ENCODE measurements around the gene CHRDL2.

The CHRDL2 gene

DNA sequence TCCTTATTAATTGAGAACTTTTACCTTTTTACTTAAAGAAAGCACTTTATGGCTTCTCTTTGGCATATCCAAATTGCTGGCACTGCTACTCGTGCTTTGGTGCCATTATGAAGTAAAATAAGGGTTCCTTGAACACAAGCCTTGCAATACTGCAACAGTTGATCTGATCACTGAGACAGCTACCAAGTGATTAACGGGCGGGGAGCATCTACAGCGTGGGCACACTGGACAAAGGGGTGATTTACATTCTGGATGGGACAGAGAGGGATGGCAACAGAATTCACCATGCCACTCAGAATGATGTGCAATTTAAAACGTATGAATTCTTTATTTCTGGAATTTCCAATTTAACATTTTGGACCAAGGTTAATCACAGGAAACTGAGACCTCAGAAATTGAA lies 7.7 kb downstream of the CHRDL2 start:
- Histone ChIP-seq H3K4me1 (ENCODE audit: control insufficient read depth in 1 of 2, insufficient read depth in 2 of 2, low read length in 2 of 2) (no peaks in the 10 kb centered on the region), H3K9me3 (ENCODE audit: insufficient read depth, low read depth, low read length) (no peaks in the 10 kb centered on the region), H2AFZ (ENCODE audit: insufficient read depth, low read length, poor library complexity) (no peak overlapping the region), H3K36me3 (ENCODE audit: control insufficient read depth in 1 of 2, insufficient read depth in 2 of 2, low read length in 2 of 2) (no peaks in the 10 kb centered on the region), H4K91ac (ENCODE audit: low read depth, low read length) (no peak overlapping the region), H3K4ac (ENCODE audit: low read depth, low read length) (no peak overlapping the region), H3K14ac (ENCODE audit: low read length) (no peak overlapping the region), H3K79me1 (ENCODE audit: low read length) (no peaks in the 10 kb centered on the region), H2AK5ac (ENCODE audit: low read length) (no peak overlapping the region), H3K23ac (ENCODE audit: low read length) (no peak overlapping the region), H3K18ac (ENCODE audit: low read length) (no peak overlapping the region), H3K79me2 (ENCODE audit: control insufficient read depth, insufficient read depth, low read length, poor library complexity) (no peaks in the 10 kb centered on the region), H3K4me2 (ENCODE audit: low read length) (no peak overlapping the region), H2BK5ac (ENCODE audit: low read depth, low read length, poor library complexity) (no peak overlapping the region), H2BK12ac (ENCODE audit: low read length) (no peak overlapping the region), H2BK120ac (ENCODE audit: insufficient read depth, low read length, poor library complexity) (no peak overlapping the region), H3K27me3 (ENCODE audit: insufficient read depth, low read length) (no peaks in the 10 kb centered on the region), H3K9ac (ENCODE audit: low read length) (no peak overlapping the region), H3K27ac (ENCODE audit: low read depth, low read length) (no peak overlapping the region), H4K8ac (ENCODE audit: low read depth, low read length) (no peak overlapping the region), H4K12ac (ENCODE audit: low read depth, low read length) (no peak overlapping the region), H3K4me3 (ENCODE audit: low read depth, low read length) (no peak overlapping the region)
- WGBS (ENCODE audit: extremely low coverage, insufficient coverage, insufficient read length): no CpG with 5 or more reads among the region's 5 CpGs
- DNase-seq: no peak

DNA sequence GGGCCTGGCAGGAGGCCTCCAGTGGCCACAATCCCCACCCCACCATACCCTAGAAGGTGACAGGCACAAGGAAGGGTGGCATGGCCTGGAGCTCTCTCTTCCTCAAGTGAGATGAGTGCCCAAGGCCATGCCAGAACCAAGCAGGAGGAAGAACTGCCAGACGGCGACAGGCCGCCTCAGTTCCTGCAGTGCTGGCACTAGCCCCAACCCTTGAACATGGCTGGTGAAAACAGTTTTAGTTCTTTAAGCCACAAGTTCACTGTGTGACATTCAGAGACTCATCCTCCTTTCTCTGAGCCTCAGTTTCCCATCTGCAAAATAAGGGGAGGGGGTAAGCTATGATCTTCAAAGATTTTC lies 9.8 kb downstream of the CHRDL2 start:
- Histone ChIP-seq H3K23ac (ENCODE audit: low read length) (no peak overlapping the region), H3K79me2 (ENCODE audit: control insufficient read depth, insufficient read depth, low read length, poor library complexity) (no peaks in the 10 kb centered on the region), H4K91ac (ENCODE audit: low read depth, low read length) (no peak overlapping the region), H3K4me3 (ENCODE audit: low read depth, low read length) (no peak overlapping the region), H3K4me1 (ENCODE audit: control insufficient read depth in 1 of 2, insufficient read depth in 2 of 2, low read length in 2 of 2) (no peaks in the 10 kb centered on the region), H2AK5ac (ENCODE audit: low read length) (no peak overlapping the region), H3K18ac (ENCODE audit: low read length) (no peak overlapping the region), H4K8ac (ENCODE audit: low read depth, low read length) (no peak overlapping the region), H3K79me1 (ENCODE audit: low read length) (no peaks in the 10 kb centered on the region), H3K36me3 (ENCODE audit: control insufficient read depth in 1 of 2, insufficient read depth in 2 of 2, low read length in 2 of 2) (no peaks in the 10 kb centered on the region), H2BK5ac (ENCODE audit: low read depth, low read length, poor library complexity) (no peak overlapping the region), H3K9me3 (ENCODE audit: insufficient read depth, low read depth, low read length) (no peaks in the 10 kb centered on the region), H3K14ac (ENCODE audit: low read length) (no peak overlapping the region), H3K27ac (ENCODE audit: low read depth, low read length) (no peak overlapping the region), H2BK120ac (ENCODE audit: insufficient read depth, low read length, poor library complexity) (no peak overlapping the region), H3K4me2 (ENCODE audit: low read length) (no peak overlapping the region), H3K27me3 (ENCODE audit: insufficient read depth, low read length) (no peaks in the 10 kb centered on the region), H3K4ac (ENCODE audit: low read depth, low read length) (no peak overlapping the region), H2BK12ac (ENCODE audit: low read length) (no peak overlapping the region), H4K12ac (ENCODE audit: low read depth, low read length) (no peak overlapping the region), H3K9ac (ENCODE audit: low read length) (no peak overlapping the region), H2AFZ (ENCODE audit: insufficient read depth, low read length, poor library complexity) (no peak overlapping the region)
- WGBS (ENCODE audit: extremely low coverage, insufficient coverage, insufficient read length): no CpG with 5 or more reads among the region's 3 CpGs
- DNase-seq: no peak

DNA sequence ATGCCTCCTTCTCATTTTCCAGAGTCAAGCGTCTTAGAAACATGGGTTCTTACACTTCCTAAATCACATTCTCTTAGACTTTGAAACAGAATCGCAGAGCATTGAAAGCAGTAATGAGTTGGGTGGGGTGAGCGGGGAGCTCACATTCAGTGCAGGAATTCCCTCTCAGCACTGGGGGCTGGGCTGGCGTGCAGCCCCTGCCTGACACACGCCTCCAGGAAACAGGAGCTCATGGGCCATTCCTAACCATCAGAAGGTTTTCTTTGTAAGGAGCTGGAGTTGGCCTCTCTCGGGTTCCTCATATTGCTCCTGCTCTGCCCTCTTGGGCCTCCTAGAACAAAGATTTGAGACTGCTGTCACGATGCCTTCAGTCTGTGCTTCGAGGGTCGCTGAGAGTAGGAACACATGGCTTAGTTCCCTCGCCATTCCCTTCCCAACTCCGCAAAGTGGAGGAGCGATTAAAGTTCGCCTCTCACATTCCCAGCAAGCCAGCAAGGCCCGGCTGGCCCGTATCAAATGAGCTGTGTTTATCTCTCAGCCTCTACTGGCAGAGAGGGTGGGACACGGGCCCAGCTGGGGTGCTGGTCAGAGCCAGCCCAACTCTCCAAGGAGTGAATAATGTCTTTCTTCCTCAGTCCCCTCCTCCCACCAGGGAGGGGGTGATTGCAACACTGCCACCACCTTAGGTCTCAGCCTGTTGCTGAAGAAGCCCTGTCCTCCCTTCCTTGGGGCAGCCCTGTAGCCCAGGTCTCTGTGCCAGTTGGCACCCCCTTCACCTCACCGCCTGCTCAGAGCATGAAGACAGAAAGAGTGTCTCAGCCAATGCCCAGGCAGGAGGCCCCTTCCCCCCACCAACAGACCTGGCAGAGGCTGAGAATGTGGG lies 10.4 kb downstream of the CHRDL2 start:
- no peak overlapping the region for H3K4me2 ChIP-seq (ENCODE audit: low read length)
- H3K14ac ChIP-seq (ENCODE audit: low read length): no peak overlapping the region
- H4K8ac ChIP-seq (ENCODE audit: low read depth, low read length): no peak overlapping the region
- no peaks in the 10 kb centered on the region for H3K4me1 ChIP-seq (ENCODE audit: control insufficient read depth in 1 of 2, insufficient read depth in 2 of 2, low read length in 2 of 2)
- no peaks in the 10 kb centered on the region for H3K27me3 ChIP-seq (ENCODE audit: insufficient read depth, low read length)
- H3K79me1 ChIP-seq (ENCODE audit: low read length): no peaks in the 10 kb centered on the region
- peak; percentile 51 to 55 for DNase-seq
- H3K27ac ChIP-seq (ENCODE audit: low read depth, low read length): no peak overlapping the region
- no peak overlapping the region for H3K23ac ChIP-seq (ENCODE audit: low read length)
- no peak overlapping the region for H2AFZ ChIP-seq (ENCODE audit: insufficient read depth, low read length, poor library complexity)
- H3K18ac ChIP-seq (ENCODE audit: low read length): no peak overlapping the region
- no peak overlapping the region for H3K9ac ChIP-seq (ENCODE audit: low read length)
- no peak overlapping the region for H2AK5ac ChIP-seq (ENCODE audit: low read length)
- H3K36me3 ChIP-seq (ENCODE audit: control insufficient read depth in 1 of 2, insufficient read depth in 2 of 2, low read length in 2 of 2): no peaks in the 10 kb centered on the region
- whole genome bisulfite sequencing (ENCODE audit: extremely low coverage, insufficient coverage, insufficient read length): no CpG with 5 or more reads among the region's 17 CpGs
- no peak overlapping the region for H4K91ac ChIP-seq (ENCODE audit: low read depth, low read length)
- H4K12ac ChIP-seq (ENCODE audit: low read depth, low read length): no peak overlapping the region
- no peak overlapping the region for H2BK120ac ChIP-seq (ENCODE audit: insufficient read depth, low read length, poor library complexity)
- H2BK5ac ChIP-seq (ENCODE audit: low read depth, low read length, poor library complexity): no peak overlapping the region
- no peaks in the 10 kb centered on the region for H3K79me2 ChIP-seq (ENCODE audit: control insufficient read depth, insufficient read depth, low read length, poor library complexity)
- no peak overlapping the region for H2BK12ac ChIP-seq (ENCODE audit: low read length)
- no peak overlapping the region for H3K4me3 ChIP-seq (ENCODE audit: low read depth, low read length)
- no peaks in the 10 kb centered on the region for H3K9me3 ChIP-seq (ENCODE audit: insufficient read depth, low read depth, low read length)
- no peak overlapping the region for H3K4ac ChIP-seq (ENCODE audit: low read depth, low read length)

DNA sequence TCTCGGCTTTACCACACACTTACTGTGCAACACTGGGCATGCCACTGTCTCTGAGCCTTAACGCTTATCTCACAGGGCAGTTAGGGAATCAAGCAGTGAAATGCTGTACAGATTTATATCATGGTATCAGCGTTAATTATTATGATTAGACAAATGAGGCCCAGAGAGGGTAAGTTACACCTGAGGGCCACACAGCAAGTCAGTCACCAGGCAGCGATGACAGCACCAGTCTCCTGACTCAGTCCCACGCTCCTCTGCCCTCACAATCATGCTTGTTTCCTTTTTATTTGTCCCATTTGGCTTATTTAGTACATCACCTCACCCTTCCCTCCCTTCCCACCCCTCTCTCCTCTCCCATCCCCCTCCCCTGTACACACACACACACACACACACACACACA lies 12.2 kb downstream of the CHRDL2 start:
- no CpG with 5 or more reads among the region's 5 CpGs for WGBS (ENCODE audit: extremely low coverage, insufficient coverage, insufficient read length)
- no peaks in the 10 kb centered on the region for H3K9me3 ChIP-seq (ENCODE audit: insufficient read depth, low read depth, low read length)
- no peak overlapping the region for H2BK12ac ChIP-seq (ENCODE audit: low read length)
- H3K4me3 ChIP-seq (ENCODE audit: low read depth, low read length): no peak overlapping the region
- H4K91ac ChIP-seq (ENCODE audit: low read depth, low read length): no peak overlapping the region
- no peak for DNase-seq
- H3K14ac ChIP-seq (ENCODE audit: low read length): no peak overlapping the region
- H3K23ac ChIP-seq (ENCODE audit: low read length): no peak overlapping the region
- no peak overlapping the region for H2BK5ac ChIP-seq (ENCODE audit: low read depth, low read length, poor library complexity)
- H3K27me3 ChIP-seq (ENCODE audit: insufficient read depth, low read length): no peaks in the 10 kb centered on the region
- H3K79me1 ChIP-seq (ENCODE audit: low read length): no peaks in the 10 kb centered on the region
- H4K8ac ChIP-seq (ENCODE audit: low read depth, low read length): no peak overlapping the region
- H3K27ac ChIP-seq (ENCODE audit: low read depth, low read length): no peak overlapping the region
- no peak overlapping the region for H2AK5ac ChIP-seq (ENCODE audit: low read length)
- H3K4me1 ChIP-seq (ENCODE audit: control insufficient read depth in 1 of 2, insufficient read depth in 2 of 2, low read length in 2 of 2): no peaks in the 10 kb centered on the region
- H3K18ac ChIP-seq (ENCODE audit: low read length): no peak overlapping the region
- H3K36me3 ChIP-seq (ENCODE audit: control insufficient read depth in 1 of 2, insufficient read depth in 2 of 2, low read length in 2 of 2): no peaks in the 10 kb centered on the region
- no peak overlapping the region for H2BK120ac ChIP-seq (ENCODE audit: insufficient read depth, low read length, poor library complexity)
- no peak overlapping the region for H3K4me2 ChIP-seq (ENCODE audit: low read length)
- no peaks in the 10 kb centered on the region for H3K79me2 ChIP-seq (ENCODE audit: control insufficient read depth, insufficient read depth, low read length, poor library complexity)
- no peak overlapping the region for H3K9ac ChIP-seq (ENCODE audit: low read length)
- H4K12ac ChIP-seq (ENCODE audit: low read depth, low read length): no peak overlapping the region
- H3K4ac ChIP-seq (ENCODE audit: low read depth, low read length): no peak overlapping the region
- H2AFZ ChIP-seq (ENCODE audit: insufficient read depth, low read length, poor library complexity): no peak overlapping the region
